Measurements from ENCODE around the gene EFTUD2. TPM values are rescaled to one million over a fixed set of nuclear protein-coding genes. Genes with fewer than 3 reads are reported as not detected.
A peak's percentile ranks its signal among the peaks of the same experiment; 100 is the strongest.

The EFTUD2 gene
- total and polyA plus RNA-seq, 2 of the 13 experiments (the other 11 are each of a cell fraction or from before 2014, with no cell fraction given) = 111 to 137 TPM

DNA sequence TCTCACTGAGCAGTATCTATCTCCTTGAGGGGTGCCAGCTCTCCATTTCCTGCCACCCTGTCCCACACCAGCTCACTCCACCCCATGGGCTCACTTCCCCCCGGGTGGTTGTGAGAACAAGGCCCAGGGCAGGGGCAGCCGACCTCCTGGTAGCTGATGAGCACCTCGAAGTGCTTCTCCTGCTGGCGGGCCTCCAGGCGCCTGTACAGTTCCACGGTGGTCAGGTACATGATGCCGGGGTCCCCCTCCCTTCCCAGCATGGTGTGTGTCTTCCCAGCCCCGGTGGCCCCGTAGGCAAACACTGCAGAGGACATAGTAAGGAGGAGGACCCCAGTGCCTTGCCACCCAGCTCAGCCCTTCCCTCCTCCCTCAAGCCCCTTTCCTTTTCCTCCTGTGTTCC lies 35.9 kb upstream of the EFTUD2 start (continued):
- TF ChIP-seq ZNF687 (CRISPR knock-in tag; IDR thresholded peaks at IDR 0.05) = 0 out of 2 replicates have a peak, but pooled peaks have one; percentile 4

DNA sequence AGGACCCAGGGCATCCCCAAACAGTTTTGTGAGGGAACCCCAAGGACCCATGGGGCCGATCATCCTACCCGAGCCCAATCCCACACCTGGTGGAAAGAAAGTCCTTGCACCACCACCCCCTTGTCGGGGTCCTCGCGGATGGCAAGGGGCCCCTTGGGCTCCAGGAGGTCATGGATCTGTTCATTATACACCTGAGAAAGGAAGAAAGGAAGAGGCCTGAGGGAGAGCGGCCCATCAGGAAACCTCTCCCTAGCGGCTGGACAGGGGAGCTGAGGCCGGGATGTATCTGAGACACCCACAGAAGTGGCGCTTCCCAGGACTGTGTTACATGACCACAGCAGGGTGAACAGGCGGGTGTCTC lies 35.5 kb upstream of the EFTUD2 start:
- Histone ChIP-seq H3K36me3 (replicated peaks in 1 of 2; ENCODE audit: control insufficient read depth in 1 of 2, insufficient read depth in 2 of 2, low read length in 2 of 2) (peaks cover 40 to 63% of the 10 kb centered on the region in 2 experiments), H3K27ac (ENCODE audit: extremely low read length, insufficient read depth, low read length) (no peak overlapping the region), H3K4me1 (ENCODE audit: insufficient read depth, low read length) (no peaks in the 10 kb centered on the region), H2AFZ (ENCODE audit: low read length) (no peak overlapping the region), H3K4me3 (replicated peaks in 1 of 3; ENCODE audit: insufficient read depth in 1 of 3, low read depth in 2 of 3, low read length in 3 of 3) (no peak overlapping the region), H4K20me1 (ENCODE audit: insufficient read depth, low read length) (no peaks in the 10 kb centered on the region), H3K27me3 (ENCODE audit: control insufficient read depth in 1 of 2, insufficient read depth in 2 of 2, low read length in 2 of 2) (no peaks in the 10 kb centered on the region), H3K4me2 (ENCODE audit: low read depth, low read length) (no peak overlapping the region), H3K9ac (ENCODE audit: insufficient read depth, low read depth, low read length) (no peak overlapping the region), H3K9me3 (ENCODE audit: low read length) (no peaks in the 10 kb centered on the region), H3K79me2 (ENCODE audit: insufficient read depth, low read length) (peaks cover 5% of the 10 kb centered on the region)
- FAIRE-seq = no peak
- ATAC-seq = no peak
- in situ Hi-C loops (cut with HindIII; ENCODE audit: extremely low pct_ligation_motif_present, low pct_unique_long_range_greater_than_20kb) (no loop called here), intact Hi-C loops (cut with micrococcal nuclease; ENCODE audit: unreplicated experiment) (no loop called here)
- POLR2A ChIA-PET = no interaction called here
- WGBS (ENCODE audit: low lambda C conversion rate) = 100% methylated on average over 10 of the region's 10 CpGs
- CTCF ChIA-PET (ENCODE audit: low intra/inter-chr PET ratio, low total read pairs) = no interaction called here
- no TSS peak for BruUV-seq (replicated peaks)
- TF ChIP-seq ZNF687 (CRISPR knock-in tag; IDR thresholded peaks at IDR 0.05) (0 out of 2 replicates have a peak, but pooled peaks have one; percentile 2), KLF6 (CRISPR knock-in tag; IDR thresholded peaks at IDR 0.05) (no peak)
- DNase-seq (ENCODE audit: low spot score) = no peak
